Smooth muscle cell (in vitro differentiated cells): ENCODE results near the gene FSIP1. TPM values are rescaled to one million over a fixed set of nuclear protein-coding genes. Genes with fewer than 3 reads are reported as not detected.

ENCODE experiments used
- DNase-seq: peaks from one replicate; lab custom pipeline; 2025; ENCODE audit not compliant: unreplicated experiment; lab: John Stamatoyannopoulos, UW
- H2AFZ ChIP-seq: fragments of 200-600 bp; sonication (generic); 2 replicates; pipeline ENCODE4 v1.6.0; 2016; ENCODE audit warnings: antibody characterized with exemption, low read depth, mild to moderate bottlenecking
- H3F3A ChIP-seq: fragments of 200-600 bp; sonication (generic); 2 replicates; pipeline ENCODE4 v1.6.0; 2017; ENCODE audit warnings: antibody characterized with exemption, low read depth
- H3K27ac ChIP-seq: fragments of 200-600 bp; sonication (generic); 2 replicates; pipeline ENCODE4 v1.5.1; 2016; ENCODE audit warnings: low read depth, mild to moderate bottlenecking
- H3K27me3 ChIP-seq: fragments of 200-600 bp; sonication (generic); 2 replicates; pipeline ENCODE4 v1.6.1; 2016; ENCODE audit warnings: low read depth, mild to moderate bottlenecking
- H3K36me3 ChIP-seq: fragments of 200-600 bp; sonication (generic); 2 replicates; pipeline ENCODE4 v1.5.1; 2016; ENCODE audit warnings: low read depth
- H3K4me1 ChIP-seq: fragments of 200-600 bp; sonication (generic); 2 replicates; pipeline ENCODE4 v1.5.1; 2016; ENCODE audit warnings: low read depth
- H3K4me2 ChIP-seq: fragments of 200-600 bp; sonication (generic); 2 replicates; pipeline ENCODE4 v1.6.0; 2016; ENCODE audit warnings: mild to moderate bottlenecking
- H3K4me3 ChIP-seq: fragments of 200-600 bp; sonication (generic); 2 replicates; pipeline ENCODE4 v1.5.1; 2016; ENCODE audit warnings: mild to moderate bottlenecking
- H3K79me2 ChIP-seq: fragments of 200-600 bp; sonication (generic); 2 replicates; pipeline ENCODE4 v1.6.0; 2016; ENCODE audit warnings: low read depth, mild to moderate bottlenecking
- H3K9ac ChIP-seq: fragments of 200-600 bp; sonication (generic); 2 replicates; pipeline ENCODE4 v1.6.0; 2016; ENCODE audit warnings: low read depth
- H3K9me3 ChIP-seq: fragments of 200-600 bp; sonication (generic); replicated peaks from 2 replicates; pipeline ENCODE4 v1.5.1; 2016; ENCODE audit warnings: low read depth
- H4K20me1 ChIP-seq: fragments of 200-600 bp; sonication (generic); 2 replicates; pipeline ENCODE4 v1.6.0; 2016; ENCODE audit warnings: low read depth
- CTCF ChIP-seq: fragments of 200-600 bp; sonication (generic); IDR thresholded peaks from 2 replicates; pipeline ENCODE4 v1.5.1; 2017; ENCODE audit warnings: borderline replicate concordance, mild to moderate bottlenecking, antibody characterized with exemption; ENCODE audit not compliant: insufficient read depth, poor library complexity, severe bottlenecking
- WGBS: methylation state at CpG from one replicate; pipeline ENCODE4 v1.1.7; 2016; ENCODE audit warnings: low lambda C conversion rate; 5-methylcytosine and 5-hydroxymethylcytosine counted together
- polyA plus RNA-seq: library from polyadenylated mRNA; unstranded; fragments of >200 nt; fragmentation: Nextera tagmentation; extraction: Ambion mirVana; gene quantifications from 2 replicates; pipeline ENCODE4 v1.2.1, GENCODE V29; 2016
- total RNA-seq: library from RNA; depleted of rRNA; stranded (reverse); fragments of >200 nt; gene quantifications from 2 replicates; pipeline ENCODE4 v1.2.3, GENCODE V29; 2014

Gene FSIP1
- total and polyA plus RNA-seq, 2 experiments from 2014 or later = 0.13 to 0.43 TPM

DNA sequence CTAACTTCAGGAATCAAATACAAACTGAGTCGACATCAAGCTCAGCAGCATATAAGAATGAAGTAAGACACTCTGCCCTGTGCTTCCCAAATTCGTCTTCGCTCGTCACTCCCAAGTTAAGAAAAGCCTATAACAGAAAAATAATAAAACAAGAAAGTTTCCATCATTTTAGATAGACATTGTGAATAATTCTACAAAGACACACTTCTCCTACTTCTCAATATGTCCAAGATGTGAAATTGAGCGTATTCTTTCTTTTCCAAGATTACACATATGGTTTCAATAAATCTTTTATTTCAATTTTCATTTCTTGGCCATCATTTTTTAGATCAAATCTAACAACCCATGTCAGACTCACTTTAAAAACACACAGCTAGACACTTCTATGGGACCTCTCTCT is 85.1 kb downstream of the FSIP1 start:
- WGBS = 94% methylated on average over 5 of the region's 5 CpGs

GRCh38 chr15:39695793-39696192 is 86.8 kb downstream of the FSIP1 start:
- no peak for TF ChIP-seq CTCF
- Histone ChIP-seq H3K27me3 (no peaks in the 10 kb centered on the region), H3K9me3 (no peaks in the 10 kb centered on the region), H4K20me1 (no peaks in the 10 kb centered on the region), H3K27ac (no peak overlapping the region), H3K36me3 (no peaks in the 10 kb centered on the region), H3K4me3 (no peak overlapping the region), H3K4me2 (no peak overlapping the region), H3K79me2 (no peaks in the 10 kb centered on the region), H3K4me1 (peaks cover 26% of the 10 kb centered on the region), H3F3A (no peaks in the 10 kb centered on the region), H2AFZ (no peak overlapping the region), H3K9ac (no peak overlapping the region)
- DNase-seq = no peak
- 93% methylated on average over 2 of the region's 2 CpGs for WGBS

More for the DNA sequence above, 85.1 kb downstream of the FSIP1 start:
- Histone ChIP-seq H4K20me1 (no peaks in the 10 kb centered on the region), H3K27me3 (no peaks in the 10 kb centered on the region), H3K27ac (no peak overlapping the region), H2AFZ (no peak overlapping the region), H3F3A (no peaks in the 10 kb centered on the region), H3K9ac (no peak overlapping the region), H3K4me2 (no peak overlapping the region), H3K4me1 (peaks cover 14% of the 10 kb centered on the region), H3K36me3 (no peaks in the 10 kb centered on the region), H3K4me3 (no peak overlapping the region), H3K9me3 (no peaks in the 10 kb centered on the region), H3K79me2 (no peaks in the 10 kb centered on the region)
- DNase-seq = no peak
- no peak for TF ChIP-seq CTCF

GRCh38 chr15:39692356-39693327 is 90.0 kb downstream of the FSIP1 start:
- no peak for DNase-seq
- 22% methylated on average over 11 of the region's 11 CpGs for WGBS
- H3K4me3 ChIP-seq = peak overlapping the region; percentile 15
- H3K9me3 ChIP-seq = no peaks in the 10 kb centered on the region
- H3K4me1 ChIP-seq = peaks cover 26% of the 10 kb centered on the region
- H3K27ac ChIP-seq = no peak overlapping the region
- no peaks in the 10 kb centered on the region for H3K36me3 ChIP-seq
- no peaks in the 10 kb centered on the region for H3K79me2 ChIP-seq
- H3K9ac ChIP-seq = no peak overlapping the region
- H3K4me2 ChIP-seq = peak overlapping the region; percentile 77
- no peak for TF ChIP-seq CTCF
- no peak overlapping the region for H2AFZ ChIP-seq
- no peaks in the 10 kb centered on the region for H3F3A ChIP-seq
- no peaks in the 10 kb centered on the region for H4K20me1 ChIP-seq
- H3K27me3 ChIP-seq = no peaks in the 10 kb centered on the region
